GM18526 (cell line): ENCODE results near the gene PRPF6.
A peak's percentile ranks its signal among the peaks of the same experiment; 100 is the strongest.

Experiments
- POLR2A ChIP-seq: IDR thresholded peaks from 3 replicates; pipeline ENCODE4 v1.6.1; 2011; ENCODE audit not compliant: insufficient read length; ENCODE audit errors: extremely low read depth

Gene PRPF6

DNA sequence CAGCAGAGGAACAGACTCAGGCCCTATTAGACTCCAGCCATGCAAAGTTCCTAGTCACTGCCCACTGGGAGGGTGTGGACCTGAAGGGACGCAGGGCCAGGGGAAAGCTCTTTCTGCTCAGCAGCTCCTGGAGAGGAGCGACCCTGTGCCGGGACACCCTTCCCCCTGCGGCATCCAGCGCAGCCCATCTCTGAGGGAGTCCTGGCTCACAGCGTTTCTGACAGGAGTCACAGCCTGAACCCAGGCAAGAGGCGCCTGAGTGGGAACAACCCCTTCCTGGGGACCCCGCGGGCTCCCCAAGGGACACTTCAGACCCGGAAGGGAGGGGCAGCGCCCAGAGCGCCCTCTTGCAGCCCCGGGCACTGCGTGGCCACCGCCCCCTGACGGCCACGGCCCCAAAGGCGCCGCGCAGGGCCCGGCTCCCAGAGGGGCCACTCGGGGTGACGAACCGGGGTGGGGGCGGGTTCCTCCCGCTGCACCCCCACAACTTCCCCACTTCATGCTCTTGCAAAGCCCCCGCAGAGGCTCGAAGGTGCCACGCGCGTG lies 25.6 kb upstream of the PRPF6 start:
- no peak for TF ChIP-seq POLR2A

DNA sequence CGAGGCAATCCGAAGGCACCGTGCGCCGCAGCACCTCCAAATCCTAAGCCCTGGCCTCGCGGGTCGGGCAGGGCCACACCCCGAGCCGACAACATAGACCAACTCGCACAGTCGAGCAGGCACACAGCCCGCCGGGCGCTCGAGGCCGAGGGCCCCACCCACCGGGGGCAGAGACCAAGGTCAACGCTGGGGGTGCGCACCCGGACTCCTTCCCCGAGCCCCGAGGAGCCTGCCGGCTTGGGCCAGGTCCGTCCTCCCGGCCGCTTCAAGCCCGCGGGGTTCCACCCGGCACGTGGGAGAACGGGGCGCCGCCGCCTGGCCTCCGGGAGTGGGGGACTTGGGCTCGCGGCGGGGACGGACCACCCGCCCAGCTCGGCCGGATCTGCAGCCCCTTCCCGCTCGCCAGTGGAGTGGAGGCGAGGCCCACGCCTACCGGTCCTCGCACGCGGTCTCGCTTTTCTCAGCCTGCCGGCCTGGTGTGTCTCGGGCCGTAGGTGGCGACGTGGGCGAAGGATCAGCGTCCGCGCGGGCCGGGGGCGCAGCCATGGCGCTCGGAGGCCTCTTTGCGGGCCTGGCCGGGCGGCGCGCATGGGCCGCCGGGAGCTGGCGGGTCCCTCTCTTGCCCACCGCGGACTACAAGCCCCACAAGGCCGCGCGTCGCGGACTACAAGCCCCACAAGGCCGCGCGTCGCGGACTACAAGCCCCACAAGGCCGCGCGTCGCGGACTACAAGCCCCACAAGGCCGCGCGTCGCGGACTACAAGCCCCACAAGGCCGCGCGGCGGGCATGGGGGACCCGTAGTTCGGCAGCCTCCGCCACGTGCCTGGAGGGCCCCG lies 24.9 kb upstream of the PRPF6 start, which contains the start of gene UCKL1:
TSS of gene UCKL1 (minus strand) at position 590 of the 837 bp plus-strand sequence. CDS start at position 546, 44 bp downstream.
- peak; percentile 77 for TF ChIP-seq POLR2A

GRCh38 chr20:63956664-63957003 lies 24.3 kb upstream of the PRPF6 start:
- TF ChIP-seq POLR2A = no peak

GRCh38 chr20:63957004-63957689 lies 23.8 kb upstream of the PRPF6 start:
- TF ChIP-seq POLR2A = peak; percentile 30

GRCh38 chr20:63957690-63958441 lies 23.1 kb upstream of the PRPF6 start:
- no peak for TF ChIP-seq POLR2A

DNA sequence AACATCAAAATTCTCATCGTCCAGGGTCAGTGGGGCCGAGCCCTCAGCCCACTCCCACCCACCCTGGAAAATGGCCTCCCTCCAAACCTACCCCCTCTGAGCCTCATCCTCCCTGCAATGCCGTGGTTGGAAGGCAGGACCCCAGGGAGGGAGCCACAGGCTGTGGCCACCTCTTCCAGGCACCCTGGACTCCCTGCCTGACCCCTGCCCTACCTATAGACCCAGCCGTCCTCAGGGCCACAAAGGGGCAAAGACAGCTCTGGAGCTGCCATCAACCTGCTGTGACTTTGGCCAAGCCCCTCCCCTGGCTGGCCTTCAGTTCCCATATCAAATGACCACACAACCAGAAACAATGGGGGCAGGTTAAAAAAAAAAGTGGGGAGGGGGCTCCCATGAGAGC lies 22.5 kb upstream of the PRPF6 start:
- no peak for TF ChIP-seq POLR2A

DNA sequence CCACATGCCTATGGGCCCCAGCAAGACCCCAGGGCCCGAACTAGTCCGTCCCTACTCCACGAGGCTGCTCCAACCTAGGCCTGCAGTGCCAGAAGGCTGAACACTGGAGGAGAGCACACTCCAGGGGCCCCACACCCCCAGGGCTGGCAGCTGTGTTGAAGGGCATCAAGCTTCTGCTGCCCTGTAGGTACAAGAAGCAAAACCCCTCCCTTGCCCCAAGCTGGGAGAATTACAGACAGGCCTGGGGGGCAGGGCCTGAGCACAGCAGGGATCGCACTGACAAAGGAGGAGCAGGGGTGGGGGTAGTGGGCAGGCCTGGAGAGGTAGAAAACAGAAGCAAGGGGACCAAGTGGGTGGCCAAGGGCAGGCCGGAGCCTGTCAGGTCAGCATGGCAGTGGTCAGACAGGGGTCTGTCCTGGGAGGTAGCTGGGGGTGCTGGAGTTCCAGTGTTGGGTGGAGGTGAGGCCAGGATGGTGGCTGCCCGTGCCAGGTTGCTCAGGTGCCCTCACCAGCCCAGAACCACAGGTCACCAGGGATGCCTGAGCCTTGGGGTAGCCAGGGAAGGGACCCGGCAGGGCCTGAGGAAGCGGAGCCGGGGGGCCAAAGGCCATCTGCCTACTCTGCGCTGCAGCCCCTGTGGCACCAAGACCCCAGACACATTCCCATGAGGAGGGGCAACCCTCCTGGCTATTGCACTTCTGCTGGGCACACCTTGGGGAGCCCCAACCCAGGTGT lies 21.8 kb upstream of the PRPF6 start:
- no peak for TF ChIP-seq POLR2A

- TF ChIP-seq POLR2A = no peak
Measured at GRCh38 chr20:63959699-63960075, 21.2 kb upstream of the PRPF6 start.

GRCh38 chr20:63961664-63962425 lies 19.1 kb upstream of the PRPF6 start:
- TF ChIP-seq POLR2A = no peak

- no peak for TF ChIP-seq POLR2A
Measured at GRCh38 chr20:63962426-63963347, 18.2 kb upstream of the PRPF6 start.

DNA sequence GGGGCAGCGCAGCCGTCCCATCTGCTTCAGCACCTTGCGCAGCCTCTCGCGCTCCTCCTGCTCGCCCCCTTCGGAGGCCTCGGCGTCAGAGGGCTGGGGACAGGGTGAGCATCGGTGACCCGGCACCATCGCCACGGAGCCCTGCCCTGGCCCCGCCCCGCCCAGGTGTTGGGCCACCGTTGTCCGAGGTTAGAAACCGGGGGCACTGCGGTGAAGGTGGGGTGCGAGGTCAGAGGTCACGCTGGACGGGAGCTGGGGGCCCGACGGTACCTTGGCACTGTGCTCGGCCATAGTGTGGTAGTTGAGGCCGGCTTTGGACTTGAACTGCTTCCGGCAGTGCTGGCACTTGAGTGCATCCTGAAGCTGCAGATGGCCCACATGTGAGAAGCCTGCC lies 17.6 kb upstream of the PRPF6 start:
- TF ChIP-seq POLR2A = no peak

DNA sequence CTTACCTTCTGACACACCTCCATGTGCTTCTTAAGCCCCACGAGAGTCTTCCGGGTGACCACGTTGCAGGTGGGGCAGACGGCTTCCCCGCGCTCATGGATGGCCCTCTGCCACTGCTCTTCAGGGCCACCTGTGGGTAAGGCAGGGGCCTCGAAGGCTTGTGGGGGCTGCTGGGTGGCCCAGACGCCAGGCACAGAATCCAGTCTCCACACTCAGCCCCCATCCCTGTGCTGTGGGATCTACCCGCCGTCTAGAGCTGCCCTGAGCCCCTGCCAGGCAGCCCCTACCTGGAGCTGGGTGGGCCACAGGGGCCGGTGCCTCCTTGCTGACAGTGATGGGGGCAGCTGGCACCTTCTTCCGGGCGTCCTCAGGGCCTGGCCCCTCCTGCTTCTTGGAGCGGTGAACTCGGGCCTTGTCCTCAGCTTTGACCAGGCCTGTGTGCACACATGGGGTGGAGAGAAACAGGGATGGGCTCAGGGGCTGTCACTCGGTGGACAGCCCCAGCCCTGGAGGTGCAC lies 17.1 kb upstream of the PRPF6 start:
- TF ChIP-seq POLR2A = no peak

GRCh38 chr20:63964412-63964811 lies 16.5 kb upstream of the PRPF6 start:
- TF ChIP-seq POLR2A = no peak
